KOPT-K1 (cell line): ENCODE data around the gene NEIL3.

Experiments
- H3K27ac ChIP-seq: fragments of 200-600 bp; sonication (generic); 2 replicates; pipeline ENCODE4 v1.5.1; 2016; ENCODE audit warnings: antibody characterized with exemption, mild to moderate bottlenecking, low read depth, low read length; ENCODE audit not compliant: poor library complexity, severe bottlenecking
- H3K36me3 ChIP-seq: fragments of 200-600 bp; sonication (generic); 2 replicates; pipeline ENCODE4 v1.5.1; 2017; ENCODE audit warnings: antibody characterized with exemption, mild to moderate bottlenecking, low read length, moderate library complexity; ENCODE audit not compliant: insufficient read depth
- H3K9me3 ChIP-seq: fragments of 200-600 bp; sonication (generic); 2 replicates; pipeline ENCODE4 v1.5.1; 2017; ENCODE audit warnings: antibody characterized with exemption, low read length, mild to moderate bottlenecking; ENCODE audit not compliant: insufficient read depth, poor library complexity, severe bottlenecking

Gene NEIL3

GRCh38 chr4:177404986-177405385 lies 95.3 kb downstream of the NEIL3 start:
- Histone ChIP-seq H3K36me3 (no peaks in the 10 kb centered on the region), H3K9me3 (no peaks in the 10 kb centered on the region), H3K27ac (no peak overlapping the region)

GRCh38 chr4:177405508-177405907 lies 95.8 kb downstream of the NEIL3 start:
- H3K27ac ChIP-seq, result no peak overlapping the region

DNA sequence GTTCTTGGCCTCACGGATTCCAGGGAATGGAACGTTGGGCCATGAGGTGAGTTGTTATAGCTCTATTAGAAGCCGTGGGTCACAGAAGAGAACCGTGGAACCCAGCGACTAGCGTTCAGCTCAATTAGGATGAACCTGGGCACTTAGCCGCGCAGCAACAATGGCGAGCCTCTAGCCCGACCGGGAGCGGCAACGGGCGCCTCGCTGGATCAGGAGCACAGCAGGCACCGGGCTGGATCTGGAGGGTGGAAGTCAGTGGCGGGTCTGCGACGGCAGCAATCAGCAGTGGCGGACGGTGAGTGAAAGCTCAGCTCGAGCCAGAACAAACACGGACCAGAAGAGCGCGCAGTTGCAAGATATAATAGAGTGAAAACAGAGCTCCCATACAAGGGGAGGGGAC lies 98.3 kb downstream of the NEIL3 start:
- Histone ChIP-seq H3K36me3 (no peaks in the 10 kb centered on the region), H3K9me3 (no peaks in the 10 kb centered on the region), H3K27ac (no peak overlapping the region)

More at GRCh38 chr4:177405508-177405907, 95.8 kb downstream of the NEIL3 start:
- Histone ChIP-seq H3K36me3 (no peaks in the 10 kb centered on the region), H3K9me3 (no peaks in the 10 kb centered on the region)

GRCh38 chr4:177410566-177410965 lies 100.9 kb downstream of the NEIL3 start:
- Histone ChIP-seq H3K27ac (no peak overlapping the region), H3K36me3 (no peaks in the 10 kb centered on the region), H3K9me3 (no peaks in the 10 kb centered on the region)

DNA sequence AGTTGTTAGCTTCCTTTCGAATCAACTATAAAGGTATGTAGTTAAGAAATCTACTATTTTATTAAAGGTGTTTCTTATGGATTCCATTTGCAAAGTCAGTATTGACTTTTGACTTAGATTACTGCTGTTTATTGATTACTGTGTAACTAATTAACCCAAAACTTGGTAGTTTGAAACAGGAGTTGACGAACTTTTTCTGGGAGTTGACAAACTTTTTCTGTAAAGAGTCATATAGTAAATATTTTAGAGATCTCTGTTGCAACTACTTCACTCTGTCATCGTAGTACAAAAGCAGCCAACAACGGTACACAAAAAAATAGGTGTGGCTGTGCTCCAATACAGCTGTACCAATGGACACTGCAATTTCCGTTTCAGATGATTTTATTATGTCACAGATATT lies 102.3 kb downstream of the NEIL3 start:
- no peaks in the 10 kb centered on the region for H3K9me3 ChIP-seq
- H3K27ac ChIP-seq, result no peak overlapping the region
- H3K36me3 ChIP-seq, result no peaks in the 10 kb centered on the region
